TTC549 (cell line): ENCODE measurements around the gene MFSD1.

Experiments used
- FAIRE-seq: peaks from 2 replicates; lab custom pipeline; 2012; peaks lifted over from hg19 to GRCh38; lab: Jason Lieb, UNC

MFSD1 gene

GRCh38 chr3:158801696-158802408 lies at the start of gene MFSD1:
Gene MFSD1, plus strand, starts transcription at chr3:158802054. Its CDS starts 99 bp downstream, at chr3:158802153.
- FAIRE-seq, result no peak

- FAIRE-seq, result no peak
Observed at GRCh38 chr3:158753854-158754253, 48.0 kb upstream of the MFSD1 start.

GRCh38 chr3:158755421-158755820 lies 46.4 kb upstream of the MFSD1 start:
- FAIRE-seq, result no peak

GRCh38 chr3:158761350-158761749 lies 40.5 kb upstream of the MFSD1 start:
- no peak for FAIRE-seq

GRCh38 chr3:158762701-158763100 lies 39.2 kb upstream of the MFSD1 start:
- no peak for FAIRE-seq

- FAIRE-seq, result no peak
Observed at GRCh38 chr3:158763421-158763820, 38.4 kb upstream of the MFSD1 start.

- no peak for FAIRE-seq
Observed at GRCh38 chr3:158765518-158766205, 36.2 kb upstream of the MFSD1 start.

- FAIRE-seq, result no peak
Observed at GRCh38 chr3:158766364-158766763, 35.5 kb upstream of the MFSD1 start.

GRCh38 chr3:158768361-158768787 lies 33.5 kb upstream of the MFSD1 start:
- no peak for FAIRE-seq

- FAIRE-seq, result no peak
Observed at GRCh38 chr3:158768881-158769543, 32.8 kb upstream of the MFSD1 start.

GRCh38 chr3:158769549-158769948 lies 32.3 kb upstream of the MFSD1 start:
- no peak for FAIRE-seq

- FAIRE-seq, result no peak
Observed at GRCh38 chr3:158769952-158770740, 31.7 kb upstream of the MFSD1 start.

GRCh38 chr3:158770741-158771350 lies 31.0 kb upstream of the MFSD1 start:
- FAIRE-seq, result no peak

- no peak for FAIRE-seq
Observed at GRCh38 chr3:158771577-158771976, 30.3 kb upstream of the MFSD1 start.

GRCh38 chr3:158771982-158772381 lies 29.9 kb upstream of the MFSD1 start:
- no peak for FAIRE-seq

GRCh38 chr3:158773166-158773565 lies 28.7 kb upstream of the MFSD1 start:
- FAIRE-seq, result no peak

GRCh38 chr3:158773845-158774830 lies 27.7 kb upstream of the MFSD1 start:
- FAIRE-seq, result no peak

- no peak for FAIRE-seq
Observed at GRCh38 chr3:158774965-158775364, 26.9 kb upstream of the MFSD1 start.

- FAIRE-seq, result no peak
Observed at GRCh38 chr3:158775426-158776410, 26.1 kb upstream of the MFSD1 start.

GRCh38 chr3:158776531-158776930 lies 25.3 kb upstream of the MFSD1 start:
- FAIRE-seq, result no peak
